ENCODE data around the gene CERT1.
"Not testable (repeated sequence)": the region's sequence is repeated elsewhere in the genome, so short reads cannot be mapped to it uniquely, and the experiment has no call there.

Gene CERT1

DNA sequence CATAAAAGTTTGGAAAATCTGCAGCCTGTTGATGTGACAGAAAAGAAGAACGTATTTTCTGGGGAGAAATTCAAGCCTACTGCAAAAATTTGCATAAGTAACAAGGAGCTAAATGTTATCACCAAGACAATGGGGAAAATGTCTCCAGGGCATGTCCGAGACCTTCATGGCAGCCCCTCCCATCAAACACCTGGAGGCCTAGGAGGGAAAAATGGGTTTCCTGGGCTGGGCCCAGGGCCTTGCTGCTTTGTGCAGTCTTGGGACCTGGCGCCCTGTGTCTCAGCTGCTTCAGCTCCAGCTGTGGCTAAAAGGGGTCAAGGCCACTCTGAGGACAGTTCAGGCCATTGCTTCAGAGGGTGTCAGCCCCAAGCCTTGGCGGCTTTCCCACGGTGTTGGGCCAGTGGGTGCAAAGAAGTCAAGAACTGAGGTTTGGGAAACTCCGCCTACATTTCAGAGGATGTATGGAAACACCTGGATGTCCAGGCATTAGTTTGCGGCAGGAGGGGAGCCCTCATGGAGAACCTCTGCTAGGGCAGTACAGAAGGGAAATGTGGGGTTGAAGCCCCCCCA is 13.1 kb downstream of the CERT1 start:
- no peak overlapping the region for H3K4me3 ChIP-seq (ENCODE audit: insufficient read length, low read depth)
- no peak overlapping the region for H3K9ac ChIP-seq (ENCODE audit: insufficient read length, low read depth)
- H3K4me1 ChIP-seq (ENCODE audit: insufficient read depth, insufficient read length), result peaks cover 2% of the 10 kb centered on the region
- H3K9me3 ChIP-seq (ENCODE audit: insufficient read depth, low read length), result peaks cover 11% of the 10 kb centered on the region; the same call in 1 of the 2 replicates
- DNase-seq (ENCODE audit: low read depth, low spot score), result no peak
- no peaks in the 10 kb centered on the region for H3K27me3 ChIP-seq (ENCODE audit: insufficient read depth, insufficient read length)
- H3K36me3 ChIP-seq (ENCODE audit: insufficient read depth, insufficient read length, low read length), result peaks cover 5% of the 10 kb centered on the region
- TF ChIP-seq ZNF274 (IDR thresholded peaks at IDR 0.05; ENCODE audit: low read depth, low read length) (no peak), YY1 (IDR thresholded peaks at IDR 0.05; ENCODE audit: insufficient read depth, insufficient read length) (no peak), SUZ12 (IDR thresholded peaks at IDR 0.05; ENCODE audit: extremely low read depth, insufficient read depth, insufficient read length) (no peak)

DNA sequence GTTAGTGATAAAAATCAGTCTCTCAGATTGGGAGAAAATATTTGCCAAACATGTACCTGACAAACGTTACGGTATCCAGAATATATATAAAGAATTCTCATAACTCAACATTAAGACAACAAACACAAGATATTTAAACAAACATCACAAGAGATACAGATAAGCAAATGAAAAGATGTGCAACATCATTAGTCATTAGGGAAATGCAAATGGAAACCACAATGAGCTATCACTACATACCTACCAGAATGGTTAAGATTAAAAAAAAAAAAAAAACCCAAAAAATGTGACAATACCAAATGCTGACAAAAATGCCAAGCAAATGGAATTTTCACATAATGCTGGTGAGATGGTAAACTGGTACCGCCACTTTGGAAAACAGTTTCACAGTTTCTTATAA is 15.4 kb downstream of the CERT1 start:
- no peak overlapping the region for H3K4me3 ChIP-seq (ENCODE audit: insufficient read length, low read depth)
- H3K27me3 ChIP-seq (ENCODE audit: insufficient read depth, insufficient read length), result no peaks in the 10 kb centered on the region
- no peak overlapping the region for H3K9ac ChIP-seq (ENCODE audit: insufficient read length, low read depth)
- peaks cover 11% of the 10 kb centered on the region; the same call in 1 of the 2 replicates for H3K9me3 ChIP-seq (ENCODE audit: insufficient read depth, low read length)
- peaks cover 8% of the 10 kb centered on the region for H3K36me3 ChIP-seq (ENCODE audit: insufficient read depth, insufficient read length, low read length)
- peaks cover 2% of the 10 kb centered on the region for H3K4me1 ChIP-seq (ENCODE audit: insufficient read depth, insufficient read length)
- no peak for DNase-seq (ENCODE audit: low read depth, low spot score)
- no peak for TF ChIP-seq SUZ12 (IDR thresholded peaks at IDR 0.05; ENCODE audit: extremely low read depth, insufficient read depth, insufficient read length)

DNA sequence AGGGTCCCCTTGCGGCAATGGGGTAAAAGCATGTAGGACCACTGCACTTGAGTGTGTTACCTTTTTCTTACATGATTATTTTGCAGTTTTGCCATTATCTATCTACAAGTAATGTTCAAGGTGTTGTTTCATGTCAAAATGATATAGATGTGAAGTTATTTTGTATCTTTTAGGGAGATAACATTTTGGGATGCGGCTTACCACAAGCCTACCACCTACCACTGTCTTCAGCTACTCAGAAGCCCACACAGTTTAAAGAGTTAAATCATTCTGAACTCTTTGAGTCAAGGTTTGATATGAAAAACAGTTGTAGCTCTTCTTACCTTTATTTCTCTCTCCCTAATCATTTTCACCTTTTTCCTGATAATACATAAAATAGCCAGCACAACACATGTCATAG is 19.8 kb downstream of the CERT1 start:
- Histone ChIP-seq H3K4me1 (ENCODE audit: insufficient read depth, insufficient read length) (no peaks in the 10 kb centered on the region), H3K27me3 (ENCODE audit: insufficient read depth, insufficient read length) (no peaks in the 10 kb centered on the region), H3K9me3 (ENCODE audit: insufficient read depth, low read length) (no peaks in the 10 kb centered on the region), H3K4me3 (ENCODE audit: insufficient read length, low read depth) (no peak overlapping the region), H3K36me3 (ENCODE audit: insufficient read depth, insufficient read length, low read length) (peaks cover 3% of the 10 kb centered on the region), H3K9ac (ENCODE audit: insufficient read length, low read depth) (no peak overlapping the region)
- no peak for DNase-seq (ENCODE audit: low read depth, low spot score)
- no peak for TF ChIP-seq ZNF274 (IDR thresholded peaks at IDR 0.05; ENCODE audit: low read depth, low read length)
- TF ChIP-seq SUZ12 (IDR thresholded peaks at IDR 0.05; ENCODE audit: extremely low read depth, insufficient read depth, insufficient read length), result no peak
- TF ChIP-seq YY1 (IDR thresholded peaks at IDR 0.05; ENCODE audit: insufficient read depth, insufficient read length), result no peak

DNA sequence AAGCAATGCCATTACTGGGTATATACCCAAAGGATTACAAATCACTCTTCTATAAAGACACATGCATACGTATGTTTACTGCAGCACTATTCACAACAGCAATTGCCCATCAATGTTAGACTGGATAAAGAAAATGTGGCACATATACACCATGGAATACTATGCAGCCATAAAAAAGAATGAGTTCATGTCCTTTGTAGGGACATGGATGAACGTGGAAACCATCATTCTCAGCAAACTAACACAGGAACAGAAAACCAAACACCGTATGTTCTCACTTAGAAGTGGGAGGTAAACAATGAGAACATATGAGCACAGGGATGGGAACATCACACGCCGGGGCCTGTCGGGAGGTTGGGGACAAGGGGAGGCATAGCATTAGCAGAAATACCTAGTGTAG is 21.6 kb downstream of the CERT1 start:
- not testable (repeated sequence) for H3K36me3 ChIP-seq (ENCODE audit: insufficient read depth, insufficient read length, low read length); H3K9ac ChIP-seq (ENCODE audit: insufficient read length, low read depth); H3K9me3 ChIP-seq (ENCODE audit: insufficient read depth, low read length); H3K4me3 ChIP-seq (ENCODE audit: insufficient read length, low read depth); DNase-seq (ENCODE audit: low read depth, low spot score); H3K27me3 ChIP-seq (ENCODE audit: insufficient read depth, insufficient read length); H3K4me1 ChIP-seq (ENCODE audit: insufficient read depth, insufficient read length)

DNA sequence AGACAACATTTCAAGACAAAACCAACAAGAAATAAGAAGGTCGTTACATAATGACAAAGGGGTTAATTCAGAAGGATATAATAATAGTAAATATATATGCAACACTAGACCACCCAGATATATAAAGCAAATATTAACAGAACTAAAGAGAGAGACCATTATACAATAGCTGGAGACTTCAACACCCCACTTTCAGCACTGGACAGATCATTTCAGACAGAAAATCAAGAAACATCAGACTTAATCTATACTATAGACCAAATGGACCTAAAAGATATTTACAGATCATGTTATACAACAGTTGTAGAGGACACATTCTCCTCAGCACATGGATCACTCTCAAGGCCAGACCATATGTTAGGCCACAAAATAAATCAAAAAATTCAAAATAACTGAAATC is 26.8 kb downstream of the CERT1 start:
- TF ChIP-seq SUZ12 (IDR thresholded peaks at IDR 0.05; ENCODE audit: extremely low read depth, insufficient read depth, insufficient read length) (no peak), YY1 (IDR thresholded peaks at IDR 0.05; ENCODE audit: insufficient read depth, insufficient read length) (no peak), ZNF274 (IDR thresholded peaks at IDR 0.05; ENCODE audit: low read depth, low read length) (no peak)
- Histone ChIP-seq H3K4me1 (ENCODE audit: insufficient read depth, insufficient read length) (peaks cover 2% of the 10 kb centered on the region), H3K36me3 (ENCODE audit: insufficient read depth, insufficient read length, low read length) (no peaks in the 10 kb centered on the region), H3K4me3 (ENCODE audit: insufficient read length, low read depth) (no peak overlapping the region), H3K9me3 (ENCODE audit: insufficient read depth, low read length) (no peaks in the 10 kb centered on the region), H3K27me3 (ENCODE audit: insufficient read depth, insufficient read length) (no peaks in the 10 kb centered on the region), H3K9ac (ENCODE audit: insufficient read length, low read depth) (no peak overlapping the region)
- no peak for DNase-seq (ENCODE audit: low read depth, low spot score)

DNA sequence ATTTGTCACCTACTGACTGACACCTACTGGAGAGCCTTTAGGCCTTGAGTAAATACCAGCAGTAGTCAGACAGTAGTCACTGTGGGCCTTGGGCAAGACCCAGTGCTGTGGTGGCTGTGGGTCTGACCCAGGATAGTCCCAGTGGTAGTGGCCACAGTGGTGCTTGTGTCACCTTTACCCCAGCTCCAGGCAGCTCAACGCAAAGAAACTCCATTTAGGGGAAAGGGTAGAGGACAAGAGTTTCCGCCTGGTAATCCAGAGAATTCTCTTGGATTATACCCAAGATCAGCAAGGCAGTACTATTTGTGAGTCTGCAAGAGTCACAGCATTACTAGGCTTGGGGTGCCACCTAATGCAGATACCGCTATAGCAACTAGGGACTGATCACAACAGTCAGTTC is 28.9 kb downstream of the CERT1 start:
- no peak overlapping the region for H3K4me3 ChIP-seq (ENCODE audit: insufficient read length, low read depth)
- no peaks in the 10 kb centered on the region for H3K27me3 ChIP-seq (ENCODE audit: insufficient read depth, insufficient read length)
- H3K4me1 ChIP-seq (ENCODE audit: insufficient read depth, insufficient read length), result peaks cover 2% of the 10 kb centered on the region
- H3K9ac ChIP-seq (ENCODE audit: insufficient read length, low read depth), result no peak overlapping the region
- DNase-seq (ENCODE audit: low read depth, low spot score), result no peak
- no peaks in the 10 kb centered on the region for H3K36me3 ChIP-seq (ENCODE audit: insufficient read depth, insufficient read length, low read length)
- TF ChIP-seq YY1 (IDR thresholded peaks at IDR 0.05; ENCODE audit: insufficient read depth, insufficient read length), result no peak
- TF ChIP-seq ZNF274 (IDR thresholded peaks at IDR 0.05; ENCODE audit: low read depth, low read length), result no peak
- H3K9me3 ChIP-seq (ENCODE audit: insufficient read depth, low read length), result no peaks in the 10 kb centered on the region

DNA sequence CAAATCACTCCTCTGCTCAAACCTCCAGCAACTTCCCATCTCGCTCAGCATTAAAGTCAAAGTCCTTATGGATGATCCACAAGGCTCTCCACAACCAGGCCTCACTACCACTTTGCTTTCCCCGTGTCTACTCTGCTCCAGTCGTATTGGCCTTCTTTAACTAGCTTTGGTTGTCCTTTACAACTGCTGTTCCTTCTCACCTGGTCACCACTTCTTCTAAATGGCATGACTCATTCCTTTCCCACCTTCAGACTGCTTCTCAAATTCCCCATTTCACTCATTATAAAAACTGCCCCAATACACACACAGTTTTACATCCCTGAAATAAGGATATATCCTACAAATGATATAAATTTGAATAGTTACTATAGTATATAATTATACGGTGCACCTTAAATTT is 30.4 kb downstream of the CERT1 start:
- Histone ChIP-seq H3K9me3 (ENCODE audit: insufficient read depth, low read length) (no peaks in the 10 kb centered on the region), H3K9ac (ENCODE audit: insufficient read length, low read depth) (no peak overlapping the region), H3K36me3 (ENCODE audit: insufficient read depth, insufficient read length, low read length) (no peaks in the 10 kb centered on the region), H3K4me3 (ENCODE audit: insufficient read length, low read depth) (no peak overlapping the region), H3K27me3 (ENCODE audit: insufficient read depth, insufficient read length) (no peaks in the 10 kb centered on the region), H3K4me1 (ENCODE audit: insufficient read depth, insufficient read length) (peaks cover 2% of the 10 kb centered on the region)
- no peak for TF ChIP-seq ZNF274 (IDR thresholded peaks at IDR 0.05; ENCODE audit: low read depth, low read length)
- no peak for TF ChIP-seq YY1 (IDR thresholded peaks at IDR 0.05; ENCODE audit: insufficient read depth, insufficient read length)
- no peak for TF ChIP-seq SUZ12 (IDR thresholded peaks at IDR 0.05; ENCODE audit: extremely low read depth, insufficient read depth, insufficient read length)
- no peak for DNase-seq (ENCODE audit: low read depth, low spot score)

DNA sequence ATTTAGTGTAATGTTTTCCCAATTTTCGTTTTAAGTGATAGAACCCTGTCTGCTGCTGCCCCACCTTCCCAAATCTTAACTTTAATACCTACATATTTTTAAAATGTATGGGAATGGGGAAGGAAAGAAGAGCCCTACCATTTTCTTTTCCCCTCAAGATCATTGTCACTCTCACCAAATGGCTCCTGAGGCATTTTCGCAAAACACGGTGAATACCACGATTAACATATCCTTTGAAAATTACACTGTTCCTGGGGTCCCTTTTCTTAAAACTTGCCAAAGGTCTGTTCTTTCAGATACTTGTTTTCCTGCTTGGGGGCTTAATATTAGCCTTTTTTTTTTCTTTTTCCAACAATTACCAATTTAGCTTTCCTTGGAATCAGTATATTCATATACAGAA is 36.1 kb downstream of the CERT1 start:
- Histone ChIP-seq H3K9ac (ENCODE audit: insufficient read length, low read depth) (no peak overlapping the region), H3K36me3 (ENCODE audit: insufficient read depth, insufficient read length, low read length) (no peaks in the 10 kb centered on the region)

More for the DNA sequence above, 36.1 kb downstream of the CERT1 start:
- Histone ChIP-seq H3K27me3 (ENCODE audit: insufficient read depth, insufficient read length) (no peaks in the 10 kb centered on the region), H3K4me3 (ENCODE audit: insufficient read length, low read depth) (no peak overlapping the region), H3K4me1 (ENCODE audit: insufficient read depth, insufficient read length) (no peaks in the 10 kb centered on the region), H3K9me3 (ENCODE audit: insufficient read depth, low read length) (peaks cover 3% of the 10 kb centered on the region; the same call in 1 of the 2 replicates)
- TF ChIP-seq YY1 (IDR thresholded peaks at IDR 0.05; ENCODE audit: insufficient read depth, insufficient read length), result no peak
- TF ChIP-seq SUZ12 (IDR thresholded peaks at IDR 0.05; ENCODE audit: extremely low read depth, insufficient read depth, insufficient read length), result no peak
- TF ChIP-seq ZNF274 (IDR thresholded peaks at IDR 0.05; ENCODE audit: low read depth, low read length), result no peak
- DNase-seq (ENCODE audit: low read depth, low spot score), result no peak

Data from NT2/D1 (cell line).